CMK (cell line): ENCODE data around the gene UGT1A8.
"Not testable (repeated sequence)": the region's sequence is repeated elsewhere in the genome, so short reads cannot be mapped to it uniquely, and the experiment has no call there.

ENCODE experiments used
- DNase-seq: peaks from one replicate; pipeline ENCODE4 v3.0.0-alpha.2; 2010; ENCODE audit warnings: low read depth

The UGT1A8 gene

DNA sequence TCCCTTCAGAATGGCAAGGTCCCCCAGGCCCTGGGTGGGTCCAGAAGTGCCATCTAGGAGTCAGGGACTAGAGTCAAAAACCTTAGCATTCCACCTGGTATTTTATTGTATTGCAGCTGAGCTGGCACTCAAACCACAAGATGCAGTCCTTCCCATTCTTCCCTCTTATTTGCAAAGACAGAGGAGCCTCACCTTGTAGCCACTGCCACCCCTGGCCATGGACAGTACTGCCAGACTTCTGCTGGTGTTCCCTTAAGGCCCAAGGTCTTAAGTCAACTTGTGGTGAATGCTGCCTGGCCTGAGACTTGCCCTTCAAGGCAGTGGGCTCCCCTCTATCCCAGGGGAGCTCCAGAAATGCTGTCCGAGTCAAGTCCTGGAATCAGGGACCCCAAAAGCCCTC, 25.7 kb downstream of the UGT1A8 start:
- peak; percentile 3 for DNase-seq

- DNase-seq, result not testable (repeated sequence)
Measured at GRCh38 chr2:233646033-233646432, 28.6 kb downstream of the UGT1A8 start.

- no peak for DNase-seq
Measured at GRCh38 chr2:233650981-233651380, 33.5 kb downstream of the UGT1A8 start.

GRCh38 chr2:233651430-233651829, 34.0 kb downstream of the UGT1A8 start:
- DNase-seq, result no peak

- no peak for DNase-seq
Measured at GRCh38 chr2:233654501-233654900, 37.1 kb downstream of the UGT1A8 start.

DNA sequence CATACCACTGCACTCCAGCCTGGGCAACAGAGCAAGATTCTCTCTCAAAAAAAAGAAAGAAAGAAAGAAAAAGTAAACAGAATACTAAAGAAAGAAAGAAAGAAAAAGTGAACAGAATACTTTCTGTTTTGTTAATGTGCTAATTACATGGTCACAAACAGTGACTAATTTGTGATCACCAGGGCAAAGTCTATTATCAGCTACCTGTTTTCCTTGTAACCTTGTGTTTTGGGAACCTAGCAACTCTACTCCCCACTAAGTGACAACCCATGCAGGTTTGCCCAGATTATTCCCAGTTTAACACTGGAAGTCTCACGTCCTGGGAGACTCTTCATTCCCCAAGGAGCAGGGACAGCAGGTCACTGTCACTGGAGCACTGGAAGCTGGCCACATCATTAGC, 37.6 kb downstream of the UGT1A8 start:
- DNase-seq, result no peak

DNA sequence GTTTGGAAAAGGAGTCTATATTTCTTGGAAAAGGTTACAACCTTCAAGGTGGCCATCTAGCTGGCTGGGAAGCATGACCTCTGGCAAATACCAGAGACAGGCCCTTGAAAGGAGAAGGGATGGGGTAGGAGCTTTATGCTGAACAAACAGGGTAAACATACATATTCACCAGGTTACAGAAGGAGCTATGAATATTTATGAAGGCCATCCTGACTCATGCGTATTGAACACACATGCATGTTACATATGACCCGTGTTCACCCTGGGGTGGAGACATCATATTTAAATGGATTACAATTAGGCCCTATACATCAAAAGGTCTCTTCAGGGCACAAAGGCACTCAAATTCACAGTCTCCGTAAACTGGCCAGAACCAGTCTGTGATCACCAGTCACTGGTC, 38.5 kb downstream of the UGT1A8 start:
- DNase-seq, result not testable (repeated sequence)

- no peak for DNase-seq
Measured at GRCh38 chr2:233656443-233656842, 39.0 kb downstream of the UGT1A8 start.

GRCh38 chr2:233658610-233659009, 41.2 kb downstream of the UGT1A8 start:
- no peak for DNase-seq

DNA sequence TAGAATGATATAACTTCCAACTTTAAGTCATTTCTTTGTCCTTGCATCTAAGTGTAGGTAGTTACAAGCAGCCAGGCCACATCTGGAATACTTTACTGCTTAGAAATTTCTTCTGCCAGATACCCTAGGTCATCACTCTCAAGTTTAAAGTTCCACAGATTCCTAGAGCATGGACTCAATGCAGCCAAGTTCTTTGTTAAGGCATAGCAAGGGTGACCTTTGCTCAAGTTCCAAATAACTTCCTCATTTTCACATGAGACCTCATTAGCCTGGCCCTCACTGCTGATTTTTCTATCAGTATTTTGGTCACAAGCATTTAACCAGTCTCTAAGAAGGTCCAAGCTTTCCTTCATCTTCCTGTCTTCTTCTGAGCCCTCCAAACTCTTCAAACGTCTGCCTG, 46.5 kb downstream of the UGT1A8 start:
- DNase-seq, result no peak

DNA sequence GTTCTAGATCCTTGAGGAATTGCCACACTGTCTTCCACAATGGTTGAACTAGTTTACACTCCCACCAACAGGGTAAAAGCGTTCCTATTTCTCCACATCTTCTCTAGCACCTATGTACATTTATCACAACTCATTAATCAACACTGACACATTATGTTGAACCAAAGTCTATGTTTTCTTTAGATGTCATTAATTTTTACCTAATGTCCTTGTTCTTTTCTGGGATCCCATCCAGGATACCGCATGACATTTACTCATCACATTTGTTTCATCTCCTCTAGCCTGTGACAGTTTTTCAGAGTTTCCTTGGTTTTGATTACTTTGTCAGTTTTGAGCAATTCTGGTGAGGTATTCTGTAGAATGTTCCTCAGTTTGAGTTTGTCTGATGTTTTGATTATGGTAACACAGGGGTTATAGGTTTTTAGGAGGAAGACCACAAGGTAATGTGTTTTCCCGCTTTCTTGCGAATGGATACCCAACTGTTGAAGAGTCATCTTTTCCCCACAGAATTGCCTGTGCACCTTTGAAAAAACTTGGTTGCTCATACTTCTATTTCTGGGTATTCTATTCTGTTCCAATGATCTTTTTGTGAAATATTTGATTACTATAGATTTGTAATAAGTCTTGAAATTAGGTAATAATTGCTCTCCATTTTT, 51.3 kb downstream of the UGT1A8 start:
- DNase-seq, result no peak

DNA sequence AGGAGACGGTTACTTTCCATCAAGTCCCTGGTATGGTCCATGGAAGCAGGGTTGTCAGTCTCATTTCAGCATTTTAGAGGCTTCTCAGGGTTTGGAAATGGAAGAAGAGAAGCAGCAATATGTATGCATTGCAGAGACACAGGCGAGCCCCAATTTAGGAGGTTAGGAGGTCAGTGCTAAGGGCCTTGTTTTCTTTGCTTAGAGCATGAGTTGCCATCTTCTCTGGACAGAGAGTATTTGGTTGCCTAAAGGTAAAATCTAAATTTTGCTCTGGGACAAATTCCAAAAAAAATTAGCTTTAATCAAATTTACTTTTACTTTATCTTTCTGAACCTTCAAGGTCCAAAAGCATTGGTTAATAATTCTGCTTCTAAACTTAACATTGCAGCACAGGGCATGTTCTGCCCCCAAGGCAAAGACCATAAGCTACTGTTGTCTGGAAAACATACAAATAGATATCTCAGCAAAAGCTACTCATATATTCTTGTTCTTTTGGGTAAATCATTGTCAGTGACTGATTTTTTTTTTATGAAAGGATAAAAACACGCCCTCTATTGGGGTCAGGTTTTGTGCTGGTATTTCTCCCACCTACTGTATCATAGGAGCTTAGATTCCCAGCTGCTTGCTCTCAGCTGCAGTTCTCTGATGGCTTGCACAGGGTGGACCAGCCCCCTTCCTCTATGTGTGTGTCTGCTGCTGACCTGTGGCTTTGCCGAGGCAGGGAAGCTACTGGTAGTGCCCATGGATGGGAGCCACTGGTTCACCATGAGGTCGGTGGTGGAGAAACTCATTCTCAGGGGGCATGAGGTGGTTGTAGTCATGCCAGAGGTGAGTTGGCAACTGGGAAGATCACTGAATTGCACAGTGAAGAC, 54.1 kb downstream of the UGT1A8 start, which contains the start of gene UGT1A9:
TSS of gene UGT1A9 (plus strand) at position 609 of the 872 bp plus-strand sequence. CDS start at position 646, 37 bp downstream.
- no peak for DNase-seq

GRCh38 chr2:233672886-233673285, 55.5 kb downstream of the UGT1A8 start:
- DNase-seq, result no peak

DNA sequence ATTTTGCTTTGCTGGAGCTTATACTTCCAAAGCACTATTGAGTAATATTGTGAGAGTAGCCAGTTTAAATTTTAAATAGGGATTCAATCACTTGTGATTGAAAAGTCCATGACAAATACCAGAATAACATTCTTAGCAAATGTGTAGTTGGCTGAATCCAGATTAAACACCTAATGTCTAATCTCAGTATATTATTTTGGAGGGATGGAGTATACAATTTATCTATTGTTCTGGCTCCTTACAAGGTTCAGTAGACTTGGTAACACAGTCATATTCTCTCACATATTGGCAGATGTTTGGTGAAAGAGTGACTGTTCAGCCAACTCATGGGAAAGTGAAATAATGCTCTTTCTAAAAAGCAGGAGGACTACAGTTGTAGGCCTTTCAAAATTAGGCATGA, 56.5 kb downstream of the UGT1A8 start:
- no peak for DNase-seq

DNA sequence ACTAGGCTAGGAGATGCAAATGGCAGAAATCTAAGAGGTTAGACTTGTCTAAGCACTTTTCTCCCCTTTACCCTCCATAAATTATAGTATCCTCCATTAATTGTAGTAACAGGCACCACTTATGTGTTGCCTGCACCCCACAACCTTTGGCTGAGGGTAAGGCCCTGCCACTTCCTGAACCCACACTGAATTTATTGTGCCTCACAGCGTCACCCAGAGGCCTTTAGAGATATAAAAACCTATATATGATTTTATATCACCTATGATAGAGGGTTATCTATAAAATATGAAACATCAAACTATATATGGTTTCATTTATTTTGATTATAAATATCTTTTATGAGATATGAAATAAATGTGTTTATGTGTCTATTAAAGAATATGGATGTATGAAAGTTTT, 56.9 kb downstream of the UGT1A8 start:
- DNase-seq, result no peak

- DNase-seq, result no peak
Measured at GRCh38 chr2:233674995-233675394, 57.6 kb downstream of the UGT1A8 start.

DNA sequence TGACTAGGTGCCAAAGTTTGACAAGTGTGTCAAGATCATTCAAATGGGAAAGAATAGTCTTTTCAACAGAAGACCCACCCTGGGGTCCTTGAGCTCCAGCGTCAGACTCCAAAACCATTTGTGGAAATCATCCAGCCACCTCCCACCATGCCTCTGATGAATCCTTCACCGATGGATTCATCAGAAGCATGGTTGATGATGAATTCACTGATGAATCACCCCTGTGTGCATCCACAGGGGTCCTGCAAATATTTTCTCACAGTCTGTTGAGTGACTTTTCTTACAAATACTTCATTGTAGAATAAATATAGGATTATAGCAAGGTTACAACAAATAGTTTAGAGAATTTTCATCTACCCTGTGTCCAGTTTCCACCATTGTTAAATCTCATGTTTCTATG, 58.6 kb downstream of the UGT1A8 start:
- no peak for DNase-seq

DNA sequence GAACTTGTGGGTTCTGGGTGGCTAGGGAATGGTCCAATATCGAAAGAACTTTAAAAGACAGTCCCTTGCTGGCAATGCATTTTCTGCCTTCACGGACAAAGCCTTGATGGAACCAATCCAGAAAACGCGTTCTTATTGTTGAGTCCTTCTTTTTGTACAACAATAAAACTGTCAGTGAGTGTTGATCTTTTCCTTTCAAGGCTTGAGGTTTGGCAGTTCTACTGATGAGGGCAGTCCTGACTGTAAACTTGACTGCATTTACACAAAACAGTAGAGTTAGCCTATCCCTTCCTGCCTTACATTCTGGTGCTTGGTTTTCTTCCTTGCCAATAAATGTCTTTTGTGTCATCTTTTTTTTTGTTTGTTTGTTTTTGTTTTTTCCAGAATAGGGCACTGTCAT, 61.8 kb downstream of the UGT1A8 start:
- no peak for DNase-seq

GRCh38 chr2:233680361-233681045, 63.1 kb downstream of the UGT1A8 start:
- DNase-seq, result no peak

DNA sequence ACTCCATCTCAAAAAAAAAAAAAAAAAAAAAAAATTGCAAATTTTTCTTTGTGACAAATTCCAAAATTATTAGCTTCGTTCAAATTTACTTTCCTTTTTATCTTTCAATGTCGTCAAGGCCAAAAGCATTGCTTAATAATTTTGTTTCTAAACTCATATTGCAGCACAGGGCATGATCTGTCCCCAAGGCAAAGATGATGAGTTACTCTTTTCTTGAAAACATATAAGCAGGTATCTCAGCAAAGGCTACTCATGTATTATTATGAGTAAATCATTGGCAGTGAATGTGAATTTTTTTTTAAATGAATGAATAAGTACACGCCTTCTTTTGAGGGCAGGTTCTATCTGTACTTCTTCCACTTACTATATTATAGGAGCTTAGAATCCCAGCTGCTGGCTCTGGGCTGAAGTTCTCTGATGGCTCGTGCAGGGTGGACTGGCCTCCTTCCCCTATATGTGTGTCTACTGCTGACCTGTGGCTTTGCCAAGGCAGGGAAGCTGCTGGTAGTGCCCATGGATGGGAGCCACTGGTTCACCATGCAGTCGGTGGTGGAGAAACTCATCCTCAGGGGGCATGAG, 64.2 kb downstream of the UGT1A8 start, which contains the start of gene UGT1A7:
TSS of gene UGT1A7 (plus strand) at position 381 of the 579 bp plus-strand sequence. CDS start at position 418, 37 bp downstream.
- DNase-seq, result no peak

DNA sequence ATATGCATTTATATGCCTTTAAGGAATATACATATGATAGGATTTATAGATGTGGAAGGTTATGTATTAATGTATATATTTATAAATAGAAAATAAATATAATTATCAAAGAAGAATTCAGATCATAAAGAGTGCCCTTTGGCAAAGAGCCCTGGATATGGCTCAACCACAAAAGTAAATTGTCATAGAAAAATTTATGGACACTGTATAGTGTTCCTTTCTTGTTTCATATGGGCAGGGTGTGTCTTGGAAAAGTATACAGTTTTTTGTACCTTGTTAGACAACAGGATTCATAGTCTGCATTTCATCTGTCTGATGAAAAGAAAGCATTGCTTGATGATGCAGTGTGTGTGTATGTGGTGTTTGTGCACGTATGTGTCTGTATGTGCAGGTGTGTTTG, 67.2 kb downstream of the UGT1A8 start:
- no peak for DNase-seq

DNA sequence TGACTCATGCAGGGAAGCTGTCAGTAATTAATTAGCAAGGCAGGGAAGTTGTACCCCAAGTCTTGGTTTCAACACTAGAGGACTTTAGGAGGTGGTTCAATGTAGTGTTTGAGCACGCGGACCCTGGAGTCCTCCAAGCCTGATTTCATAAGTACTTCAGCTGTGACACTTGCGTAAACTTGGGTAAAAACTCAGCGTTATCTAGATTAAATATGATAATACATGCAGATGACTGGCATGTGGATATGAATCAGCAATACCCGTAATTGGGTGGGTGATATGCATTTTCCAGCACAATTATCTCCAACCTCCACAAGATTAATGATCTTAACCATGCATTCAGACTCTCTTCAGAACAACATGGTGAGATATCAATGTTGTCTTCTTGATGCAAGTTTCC, 69.5 kb downstream of the UGT1A8 start:
- no peak for DNase-seq
